Endothelial cell of umbilical vein (primary cell): ENCODE measurements around the gene ZNF385C.

Source experiments
- CTCF ChIP-seq, 2 donors: IDR thresholded peaks; 1 replicate in 1 of 2; 2 replicates in 1 of 2; pipeline ENCODE4 v1.5.1; 2011; ENCODE audit warnings: low read length in 2 of 2, mild to moderate bottlenecking in 2 of 2, moderate library complexity in 2 of 2, control low read depth in 1 of 2, inconsistent platforms in 1 of 2, low read depth in 1 of 2; ENCODE audit not compliant: insufficient read depth in 1 of 2; ENCODE audit errors: extremely low read depth in 1 of 2
- EZH2 ChIP-seq: IDR thresholded peaks from 2 replicates; pipeline ENCODE4 v1.6.1; 2012; ENCODE audit warnings: borderline replicate concordance, low read depth, mild to moderate bottlenecking, moderate library complexity, low read length, inconsistent platforms; ENCODE audit not compliant: severe bottlenecking
- MAX ChIP-seq: IDR thresholded peaks from 2 replicates; pipeline ENCODE4 v1.6.1; 2011; ENCODE audit not compliant: insufficient read depth, insufficient read length

- TF ChIP-seq CTCF (IDR thresholded peaks at IDR 0.05; ENCODE audit: extremely low read depth in 1 of 2, insufficient read depth in 1 of 2, low read depth in 1 of 2, low read length in 2 of 2) (no peak), EZH2 (no peak), MAX (no peak)
Measured at GRCh38 chr17:42027590-42027889, 70.7 kb downstream of the ZNF385C start.
